Neutrophil (primary cell): ENCODE results near the gene C6orf47.

Experiments used
- H3K27ac ChIP-seq: fragments of 200-600 bp; sonication (generic); 2 replicates; pipeline ENCODE4 v1.5.1; 2016; ENCODE audit warnings: mild to moderate bottlenecking, moderate library complexity
- H3K27me3 ChIP-seq: fragments of 200-600 bp; sonication (generic); 2 replicates; pipeline ENCODE4 v1.6.0; 2016; ENCODE audit warnings: mild to moderate bottlenecking
- H3K36me3 ChIP-seq: fragments of 200-600 bp; sonication (generic); 2 replicates; pipeline ENCODE4 v1.5.1; 2017
- H3K4me1 ChIP-seq, 2 experiments: fragments of 200-600 bp in 1 of 2; sonication (generic) in 1 of 2; 1 replicate in 1 of 2; 2 replicates in 1 of 2; pipeline versions ENCODE4 v1.5.1 to v1.6.1; 2013 to 2016; ENCODE audit warnings: low read depth in 1 of 2, low read length in 1 of 2, mild to moderate bottlenecking in 1 of 2, moderate library complexity in 1 of 2; ENCODE audit not compliant: control insufficient read depth in 1 of 2, insufficient read depth in 1 of 2
- H3K4me3 ChIP-seq, 2 experiments: fragments of 200-600 bp in 1 of 2; sonication (generic) in 1 of 2; 1 replicate in 1 of 2; 2 replicates in 1 of 2; pipeline ENCODE4 v1.5.1; 2013 to 2016; ENCODE audit warnings: low read depth in 1 of 2, low read length in 1 of 2, mild to moderate bottlenecking in 1 of 2, moderate library complexity in 1 of 2
- H3K9me3 ChIP-seq: fragments of 200-600 bp; sonication (generic); 2 replicates; pipeline ENCODE4 v1.5.1; 2016
- TF ChIP-seq, protein P1 (sequence below): fragments of 200-600 bp; sonication (generic); IDR thresholded peaks from 2 replicates; pipeline ENCODE4 v1.5.1; 2016; ENCODE audit warnings: antibody characterized with exemption

The C6orf47 gene

GRCh38 chr6:31621320-31621939, 39.1 kb downstream of the C6orf47 start:
- TF ChIP-seq, protein P1, sequence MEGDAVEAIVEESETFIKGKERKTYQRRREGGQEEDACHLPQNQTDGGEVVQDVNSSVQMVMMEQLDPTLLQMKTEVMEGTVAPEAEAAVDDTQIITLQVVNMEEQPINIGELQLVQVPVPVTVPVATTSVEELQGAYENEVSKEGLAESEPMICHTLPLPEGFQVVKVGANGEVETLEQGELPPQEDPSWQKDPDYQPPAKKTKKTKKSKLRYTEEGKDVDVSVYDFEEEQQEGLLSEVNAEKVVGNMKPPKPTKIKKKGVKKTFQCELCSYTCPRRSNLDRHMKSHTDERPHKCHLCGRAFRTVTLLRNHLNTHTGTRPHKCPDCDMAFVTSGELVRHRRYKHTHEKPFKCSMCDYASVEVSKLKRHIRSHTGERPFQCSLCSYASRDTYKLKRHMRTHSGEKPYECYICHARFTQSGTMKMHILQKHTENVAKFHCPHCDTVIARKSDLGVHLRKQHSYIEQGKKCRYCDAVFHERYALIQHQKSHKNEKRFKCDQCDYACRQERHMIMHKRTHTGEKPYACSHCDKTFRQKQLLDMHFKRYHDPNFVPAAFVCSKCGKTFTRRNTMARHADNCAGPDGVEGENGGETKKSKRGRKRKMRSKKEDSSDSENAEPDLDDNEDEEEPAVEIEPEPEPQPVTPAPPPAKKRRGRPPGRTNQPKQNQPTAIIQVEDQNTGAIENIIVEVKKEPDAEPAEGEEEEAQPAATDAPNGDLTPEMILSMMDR = no peak
- Histone ChIP-seq H3K9me3 (no peaks in the 10 kb centered on the region), H3K4me1 (peaks cover 42 to 43% of the 10 kb centered on the region in 2 experiments), H3K36me3 (peaks cover 31% of the 10 kb centered on the region), H3K4me3 (peak overlapping the region; percentile 73 to 99), H3K27ac (peak overlapping the region; percentile 99), H3K27me3 (no peaks in the 10 kb centered on the region)

DNA sequence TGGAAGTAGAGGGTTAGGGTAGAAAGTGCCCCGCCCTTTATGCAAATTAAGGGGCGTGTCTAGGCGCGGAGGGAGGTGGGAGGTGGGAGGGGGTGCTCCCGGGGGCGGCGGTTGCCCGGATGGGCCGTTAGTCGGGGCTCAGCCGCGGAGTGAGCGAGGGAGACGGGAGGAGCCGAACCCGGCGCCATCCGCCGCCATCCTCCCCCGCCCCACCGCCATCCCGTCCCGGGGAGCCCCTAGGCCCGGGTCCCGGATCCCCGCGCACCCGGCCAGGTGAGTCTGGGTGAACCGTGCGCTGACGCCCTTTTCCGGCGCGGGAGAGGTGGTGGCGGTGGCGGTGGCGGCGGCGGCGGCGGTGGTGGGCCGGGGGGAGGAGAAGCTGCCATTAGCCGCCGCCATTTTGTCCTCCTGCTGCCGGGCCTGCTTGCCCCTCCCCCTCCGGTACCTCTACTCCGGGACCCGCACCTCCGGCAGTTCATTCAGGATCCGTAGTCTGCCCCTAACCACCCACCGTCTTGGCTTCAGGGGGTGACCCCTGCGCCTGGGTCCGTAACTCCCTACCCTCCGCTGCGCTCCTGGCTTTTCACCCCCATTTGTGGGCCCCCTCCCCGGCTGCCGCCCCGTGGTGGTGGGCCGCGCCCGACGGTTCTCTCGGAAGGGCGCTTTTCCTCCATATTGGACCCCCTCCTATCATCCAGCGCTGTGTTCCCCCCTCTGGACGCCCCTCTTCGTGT, 39.8 kb downstream of the C6orf47 start, which contains the start of gene PRRC2A:
TSS of gene PRRC2A (plus strand) at position 130 of the 734 bp plus-strand sequence. CDS start 2,075 bp downstream, outside the sequence.
- Histone ChIP-seq H3K36me3 (peaks cover 24% of the 10 kb centered on the region), H3K27me3 (no peaks in the 10 kb centered on the region), H3K27ac (peak within 1 kb of the TSS; percentile 99), H3K9me3 (no peaks in the 10 kb centered on the region), H3K4me1 (peaks cover 49 to 50% of the 10 kb centered on the region in 2 experiments), H3K4me3 (peak within 1 kb of the TSS; percentile 73 to 99)
- TF ChIP-seq, protein P1 = no peak

DNA sequence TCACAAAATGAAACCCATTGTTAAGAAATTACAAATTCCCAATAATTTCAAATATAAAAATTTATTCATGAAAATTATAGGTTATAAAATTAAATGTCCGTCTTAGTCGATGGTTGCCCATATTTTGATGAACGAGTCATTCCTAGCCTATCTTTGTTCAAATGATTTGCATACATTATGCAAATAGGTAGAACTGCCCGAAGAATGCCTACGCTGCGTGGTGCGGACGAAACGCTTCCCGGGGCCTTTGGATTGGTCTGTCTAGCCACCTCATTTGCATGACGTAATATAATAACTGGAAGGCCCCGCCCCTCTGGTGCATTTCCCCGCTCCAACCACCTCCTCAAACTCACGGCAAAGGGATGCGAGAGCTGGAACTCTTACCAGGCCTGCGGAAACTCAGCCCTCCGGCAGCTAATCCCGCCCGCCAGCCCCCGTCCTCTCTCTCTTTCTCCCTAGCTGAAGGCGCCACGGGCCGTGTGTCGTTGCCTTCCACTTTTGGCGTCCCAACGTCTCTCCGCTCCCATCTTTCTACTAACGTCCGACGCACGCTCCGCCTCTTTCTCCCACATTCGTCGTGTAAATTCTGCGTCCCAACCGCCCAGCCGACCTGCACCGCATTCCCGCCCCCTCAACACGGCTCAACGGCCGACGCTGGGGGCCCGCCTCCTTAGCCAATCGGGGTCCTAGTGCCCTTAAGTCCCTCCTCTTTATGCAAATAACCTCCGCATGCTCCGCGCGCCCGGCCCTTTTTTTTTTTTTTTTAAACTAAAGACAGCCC, 40.6 kb downstream of the C6orf47 start:
- no peaks in the 10 kb centered on the region for H3K27me3 ChIP-seq
- TF ChIP-seq, protein P1 = peak; percentile 42
- H3K9me3 ChIP-seq = no peaks in the 10 kb centered on the region
- peak overlapping the region; percentile 73 to 99 for H3K4me3 ChIP-seq
- peaks cover 57 to 58% of the 10 kb centered on the region in 2 experiments for H3K4me1 ChIP-seq
- H3K27ac ChIP-seq = peak overlapping the region; percentile 99
- peaks cover 17% of the 10 kb centered on the region for H3K36me3 ChIP-seq

DNA sequence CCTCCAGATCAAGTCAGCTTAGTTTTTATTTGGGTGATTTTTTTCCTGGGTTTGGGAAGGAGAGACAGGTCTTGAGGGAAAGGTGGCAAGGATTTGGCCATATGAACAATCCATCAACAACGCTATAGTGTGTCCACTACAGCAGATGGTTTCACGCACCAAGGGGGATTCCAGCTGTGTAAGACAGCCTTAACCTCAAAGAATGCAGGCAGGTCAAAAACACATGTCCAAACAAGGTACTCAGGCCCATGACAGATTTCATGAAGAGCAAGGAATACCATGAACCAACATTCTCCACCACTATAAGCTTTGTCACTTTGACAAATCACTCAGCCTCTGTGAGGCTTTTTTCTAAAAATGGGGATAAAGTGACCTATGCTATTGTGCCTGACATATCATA, 43.6 kb downstream of the C6orf47 start:
- TF ChIP-seq, protein P1 = no peak
- Histone ChIP-seq H3K4me1 (peaks cover 60 to 64% of the 10 kb centered on the region in 2 experiments), H3K36me3 (no peaks in the 10 kb centered on the region), H3K27me3 (no peaks in the 10 kb centered on the region), H3K4me3 (peak overlapping the region in 1 of 2 experiments; percentile 87), H3K9me3 (no peaks in the 10 kb centered on the region), H3K27ac (peak overlapping the region; percentile 98)

DNA sequence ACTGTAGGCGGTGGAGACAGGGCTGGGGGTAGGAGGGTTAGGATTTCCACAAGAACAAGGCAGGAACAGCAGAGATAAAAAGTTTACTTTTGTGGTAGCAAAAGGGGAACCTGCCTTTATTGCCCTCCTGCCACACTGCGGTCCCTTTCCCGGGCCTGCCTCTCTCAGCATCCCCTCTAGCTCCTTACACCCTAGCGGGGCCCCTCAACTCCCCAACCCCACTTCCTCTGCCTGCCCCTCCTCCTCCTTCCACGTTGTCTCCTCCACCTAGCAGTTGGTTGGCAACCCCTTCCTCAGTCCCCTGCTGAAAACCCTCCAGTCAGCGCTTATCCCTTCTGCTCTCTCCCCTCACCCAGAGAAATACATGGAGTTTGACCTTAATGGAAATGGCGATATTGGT, 44.8 kb downstream of the C6orf47 start:
- H3K9me3 ChIP-seq = no peaks in the 10 kb centered on the region
- H3K27ac ChIP-seq = peak overlapping the region; percentile 98
- TF ChIP-seq, protein P1 = no peak
- H3K27me3 ChIP-seq = no peaks in the 10 kb centered on the region
- H3K36me3 ChIP-seq = no peaks in the 10 kb centered on the region
- H3K4me1 ChIP-seq = peaks cover 51 to 59% of the 10 kb centered on the region in 2 experiments
- H3K4me3 ChIP-seq = peak overlapping the region; percentile 79 to 87
